Measurements from ENCODE around the gene LPO.
A peak's percentile ranks its signal among the peaks of the same experiment; 100 is the strongest.

The LPO gene

GRCh38 chr17:58192612-58193011 lies 45.8 kb upstream of the LPO start, which contains the start of gene EPX:
Gene EPX (plus strand): TSS chr17:58192726. CDS start chr17:58192847, 121 bp downstream.
- Histone ChIP-seq H3K4me3 (ENCODE audit: low read length) (no peak within 1 kb of the TSS), H4K20me1 (ENCODE audit: control insufficient read depth, insufficient read depth, low read depth, low read length) (no peaks in the 10 kb centered on the region; the same call in 1 of the 2 replicates), H3K4me2 (ENCODE audit: low read length) (no peak within 1 kb of the TSS), H3K9me3 (ENCODE audit: control insufficient read depth, insufficient read depth, low read length) (no peaks in the 10 kb centered on the region), H3K27me3 (ENCODE audit: control insufficient read depth, low read length) (no peaks in the 10 kb centered on the region), H3F3A (ENCODE audit: control insufficient read depth, insufficient read depth) (no peaks in the 10 kb centered on the region), H3K27ac (ENCODE audit: low read depth, low read length) (no peak within 1 kb of the TSS), H3K4me1 (ENCODE audit: control insufficient read depth, low read length) (no peaks in the 10 kb centered on the region), H3K36me3 (ENCODE audit: control insufficient read depth, low read length) (no peaks in the 10 kb centered on the region), H3K9me2 (replicated peaks; ENCODE audit: control insufficient read depth, low read length) (no peaks in the 10 kb centered on the region), H3K79me2 (ENCODE audit: control insufficient read depth, low read length) (no peaks in the 10 kb centered on the region)
- no peak for TF ChIP-seq EZH2phosphoT487 (IDR thresholded peaks at IDR 0.05; ENCODE audit: borderline replicate concordance, low read length)
- no peak for TF ChIP-seq CTCF (IDR thresholded peaks at IDR 0.05; ENCODE audit: low read depth, low read length, poor library complexity, severe bottlenecking)

GRCh38 chr17:58193641-58194255 lies 44.6 kb upstream of the LPO start:
- Histone ChIP-seq H3K9me3 (ENCODE audit: control insufficient read depth, insufficient read depth, low read length) (no peaks in the 10 kb centered on the region), H3K79me2 (ENCODE audit: control insufficient read depth, low read length) (no peaks in the 10 kb centered on the region), H4K20me1 (ENCODE audit: control insufficient read depth, insufficient read depth, low read depth, low read length) (no peaks in the 10 kb centered on the region; the same call in 1 of the 2 replicates), H3K4me1 (ENCODE audit: control insufficient read depth, low read length) (no peaks in the 10 kb centered on the region), H3K36me3 (ENCODE audit: control insufficient read depth, low read length) (no peaks in the 10 kb centered on the region), H3K4me2 (ENCODE audit: low read length) (no peak overlapping the region), H3K9me2 (replicated peaks; ENCODE audit: control insufficient read depth, low read length) (no peaks in the 10 kb centered on the region), H3K4me3 (ENCODE audit: low read length) (no peak overlapping the region), H3F3A (ENCODE audit: control insufficient read depth, insufficient read depth) (no peaks in the 10 kb centered on the region), H3K27ac (ENCODE audit: low read depth, low read length) (no peak overlapping the region), H3K27me3 (ENCODE audit: control insufficient read depth, low read length) (0 out of 2 replicates have a peak, but pooled peaks cover 4% of the 10 kb centered on the region)
- TF ChIP-seq EZH2phosphoT487 (IDR thresholded peaks at IDR 0.05; ENCODE audit: borderline replicate concordance, low read length): no peak
- peak; percentile 25 for TF ChIP-seq CTCF (IDR thresholded peaks at IDR 0.05; ENCODE audit: low read depth, low read length, poor library complexity, severe bottlenecking)

GRCh38 chr17:58195518-58196123 lies 42.8 kb upstream of the LPO start:
- H3K27me3 ChIP-seq (ENCODE audit: control insufficient read depth, low read length): 0 out of 2 replicates have a peak, but pooled peaks cover 5% of the 10 kb centered on the region
- no peak overlapping the region for H3K4me3 ChIP-seq (ENCODE audit: low read length)
- H3K36me3 ChIP-seq (ENCODE audit: control insufficient read depth, low read length): no peaks in the 10 kb centered on the region
- no peaks in the 10 kb centered on the region for H3F3A ChIP-seq (ENCODE audit: control insufficient read depth, insufficient read depth)
- H4K20me1 ChIP-seq (ENCODE audit: control insufficient read depth, insufficient read depth, low read depth, low read length): no peaks in the 10 kb centered on the region; the same call in 1 of the 2 replicates
- no peaks in the 10 kb centered on the region for H3K4me1 ChIP-seq (ENCODE audit: control insufficient read depth, low read length)
- H3K4me2 ChIP-seq (ENCODE audit: low read length): no peak overlapping the region
- TF ChIP-seq CTCF (IDR thresholded peaks at IDR 0.05; ENCODE audit: low read depth, low read length, poor library complexity, severe bottlenecking) (no peak), EZH2phosphoT487 (IDR thresholded peaks at IDR 0.05; ENCODE audit: borderline replicate concordance, low read length) (no peak)
- no peak overlapping the region for H3K27ac ChIP-seq (ENCODE audit: low read depth, low read length)
- no peaks in the 10 kb centered on the region for H3K9me3 ChIP-seq (ENCODE audit: control insufficient read depth, insufficient read depth, low read length)
- no peaks in the 10 kb centered on the region for H3K79me2 ChIP-seq (ENCODE audit: control insufficient read depth, low read length)
- no peaks in the 10 kb centered on the region for H3K9me2 ChIP-seq (replicated peaks; ENCODE audit: control insufficient read depth, low read length)
